ENCODE data around the gene GIGYF2.
"Not testable (repeated sequence)": the region's sequence is repeated elsewhere in the genome, so short reads cannot be mapped to it uniquely, and the experiment has no call there.

The GIGYF2 gene

GRCh38 chr2:232896111-232896510, 199.0 kb downstream of the GIGYF2 start:
- no peak for DNase-seq (ENCODE audit: low spot score)

- DNase-seq (ENCODE audit: low spot score), result no peak
Observed at GRCh38 chr2:232896720-232897597, 199.8 kb downstream of the GIGYF2 start.

- DNase-seq (ENCODE audit: low spot score), result no peak
Observed at GRCh38 chr2:232897598-232898408, 200.7 kb downstream of the GIGYF2 start.

GRCh38 chr2:232898592-232899543, 201.7 kb downstream of the GIGYF2 start:
- peak; percentile 44 for DNase-seq (ENCODE audit: low spot score)

- DNase-seq (ENCODE audit: low spot score), result no peak
Observed at GRCh38 chr2:232900811-232901735, 203.9 kb downstream of the GIGYF2 start.

GRCh38 chr2:232901736-232902578, 204.8 kb downstream of the GIGYF2 start:
- DNase-seq (ENCODE audit: low spot score), result peak; percentile 96

GRCh38 chr2:232903989-232904388, 206.9 kb downstream of the GIGYF2 start:
- DNase-seq (ENCODE audit: low spot score), result no peak

- not testable (repeated sequence) for DNase-seq (ENCODE audit: low spot score)
Observed at GRCh38 chr2:232906867-232907717, 210.0 kb downstream of the GIGYF2 start.

- DNase-seq (ENCODE audit: low spot score), result not testable (repeated sequence)
Observed at GRCh38 chr2:232907718-232908085, 210.6 kb downstream of the GIGYF2 start.

- DNase-seq (ENCODE audit: low spot score), result no peak
Observed at GRCh38 chr2:232908695-232909094, 211.6 kb downstream of the GIGYF2 start.
